Activated CD8-positive, alpha-beta memory T cell treated with anti-CD3 and anti-CD28 coated beads, Interleukin-2, amount 10 ng/mL, durations not matched to agents 7 days and 5 days (primary cell): ENCODE data around the gene WWC1. TPM values are rescaled to one million over a fixed set of nuclear protein-coding genes. Genes with fewer than 3 reads are reported as not detected.

ENCODE experiments used
- ATAC-seq: fragments of 150-1000 bp; cut with Tn5 transposase; one replicate; pipeline ENCODE4 v1.10.0; 2021; ENCODE audit warnings: moderate library complexity
- CTCF ChIA-PET: fragments of 350-600 bp; sonication (Branson Sonifier 250); formaldehyde crosslinking; loops from one replicate; lab custom pipeline; 2021; ENCODE audit warnings: antibody characterized with exemption; lab: Charles Lee
- DNase-seq: peaks from one replicate; pipeline ENCODE4 v3.0.0-alpha.2; 2020
- H3K27ac Mint-ChIP-seq: one replicate; pipeline ENCODE4 v1.8.0; 2021; ENCODE audit warnings: mild to moderate bottlenecking, mixed read lengths
- H3K27me3 Mint-ChIP-seq: one replicate; pipeline ENCODE4 v1.8.0; 2021; ENCODE audit warnings: mixed read lengths
- H3K36me3 Mint-ChIP-seq: one replicate; pipeline ENCODE4 v1.8.0; 2021; ENCODE audit warnings: mild to moderate bottlenecking, mixed read lengths
- H3K4me1 Mint-ChIP-seq: one replicate; pipeline ENCODE4 v1.8.0; 2021; ENCODE audit warnings: mixed read lengths
- H3K4me3 Mint-ChIP-seq: one replicate; pipeline ENCODE4 v1.8.0; 2021; ENCODE audit warnings: mild to moderate bottlenecking, moderate library complexity, mixed read lengths
- H3K9me3 Mint-ChIP-seq: one replicate; pipeline ENCODE4 v1.8.0; 2022; ENCODE audit warnings: low read depth, mixed read lengths
- total RNA-seq, 2 experiments: library from RNA; stranded (reverse); gene quantifications; one replicate each; pipeline ENCODE4 v1.2.3, GENCODE V29; 2021

The WWC1 gene
- total RNA-seq, 2 experiments from 2014 or later, result 0.30 TPM; not detected in 1

DNA sequence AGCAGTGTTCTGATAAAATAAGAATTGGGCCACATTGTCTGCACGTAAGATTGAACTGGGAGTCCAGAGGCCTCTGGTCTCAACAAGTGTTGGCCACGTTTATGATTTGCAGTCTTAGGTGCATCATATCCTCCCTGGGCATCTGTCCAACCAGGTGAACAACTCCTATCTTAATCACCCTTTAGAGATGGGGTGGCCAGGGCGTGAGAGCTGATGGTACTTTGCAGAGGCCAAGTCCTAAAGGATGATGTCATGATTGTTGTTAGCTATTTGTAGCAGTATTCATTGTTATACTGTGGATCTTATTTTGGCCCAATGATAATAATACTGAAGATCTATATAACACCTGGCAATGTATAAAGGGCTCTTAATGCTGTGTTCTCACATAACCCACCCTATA is 121.6 kb downstream of the WWC1 start:
- peaks cover 42% of the 10 kb centered on the region for H3K27me3 Mint-ChIP-seq
- DNase-seq, result no peak
- no peak for ATAC-seq
- no peak overlapping the region for H3K27ac Mint-ChIP-seq
- H3K9me3 Mint-ChIP-seq, result no peaks in the 10 kb centered on the region
- CTCF ChIA-PET, result no interaction called here
- no peak overlapping the region for H3K4me3 Mint-ChIP-seq
- H3K4me1 Mint-ChIP-seq, result peaks cover 21% of the 10 kb centered on the region
- no peaks in the 10 kb centered on the region for H3K36me3 Mint-ChIP-seq

DNA sequence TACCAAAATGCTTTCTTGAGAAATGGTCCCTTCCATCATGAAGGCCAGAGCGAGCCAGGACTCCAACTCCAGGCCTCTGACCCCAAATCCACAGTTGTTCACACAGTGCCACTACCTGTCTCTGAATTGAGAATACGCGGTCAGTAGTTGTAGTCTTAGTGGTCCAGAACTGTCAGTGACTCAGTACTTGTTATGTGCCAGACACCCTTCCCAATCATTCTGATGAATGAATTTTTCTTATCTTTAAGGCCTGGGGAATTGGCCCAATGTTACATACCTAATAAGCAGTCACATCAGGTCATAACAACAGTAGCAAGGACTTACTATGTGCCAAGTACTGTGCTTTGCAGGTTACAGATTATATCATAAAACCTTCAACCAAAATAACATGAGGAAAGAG is 122.2 kb downstream of the WWC1 start:
- H3K36me3 Mint-ChIP-seq, result no peaks in the 10 kb centered on the region
- DNase-seq (no peak), ATAC-seq (no peak)
- H3K4me1 Mint-ChIP-seq, result peaks cover 21% of the 10 kb centered on the region
- CTCF ChIA-PET, result no interaction called here
- H3K9me3 Mint-ChIP-seq, result no peaks in the 10 kb centered on the region
- no peak overlapping the region for H3K27ac Mint-ChIP-seq
- peaks cover 38% of the 10 kb centered on the region for H3K27me3 Mint-ChIP-seq
- H3K4me3 Mint-ChIP-seq, result no peak overlapping the region

DNA sequence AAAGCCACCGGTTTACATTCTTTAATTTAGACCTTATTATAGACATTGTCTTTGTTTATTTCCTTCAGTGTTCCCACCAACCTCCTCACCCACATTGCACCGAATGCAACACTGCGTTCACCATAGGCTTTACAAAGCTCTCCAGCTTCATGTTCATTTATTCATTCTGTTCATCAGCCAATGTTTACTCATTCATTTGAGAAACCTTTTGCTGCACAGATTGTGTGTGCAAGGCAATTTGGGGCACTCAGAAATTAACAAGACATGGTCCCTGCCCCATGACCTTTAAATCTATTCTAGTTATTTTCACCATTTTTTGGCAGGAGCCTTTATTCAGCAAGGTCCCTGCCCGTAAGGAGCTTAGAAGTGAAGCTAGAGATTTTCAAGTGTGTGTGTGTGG is 124.0 kb downstream of the WWC1 start:
- H3K27ac Mint-ChIP-seq, result no peak overlapping the region
- H3K9me3 Mint-ChIP-seq, result no peaks in the 10 kb centered on the region
- H3K36me3 Mint-ChIP-seq, result no peaks in the 10 kb centered on the region
- ATAC-seq (no peak), DNase-seq (no peak)
- CTCF ChIA-PET, result no interaction called here
- peaks cover 26% of the 10 kb centered on the region for H3K27me3 Mint-ChIP-seq
- no peak overlapping the region for H3K4me3 Mint-ChIP-seq
- peaks cover 3% of the 10 kb centered on the region for H3K4me1 Mint-ChIP-seq

DNA sequence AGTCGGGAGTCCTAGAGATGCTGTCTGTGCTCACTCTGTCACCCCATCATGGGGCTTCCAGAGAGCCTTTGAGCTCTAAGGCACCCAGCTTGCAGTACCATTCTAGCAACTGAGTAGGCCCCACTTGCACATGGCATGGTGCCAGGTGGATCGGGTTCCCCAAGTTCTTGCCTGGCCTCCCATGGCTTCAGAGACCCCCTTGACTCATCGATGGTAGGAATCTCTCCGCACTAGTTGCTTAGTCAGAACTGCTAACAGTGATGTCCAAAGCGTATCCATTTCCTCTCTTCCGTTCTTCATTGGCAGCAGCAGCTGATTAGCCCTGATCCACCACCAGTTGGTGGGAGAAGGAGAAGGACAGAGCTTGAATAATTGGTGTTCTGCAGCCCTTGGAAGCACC is 124.5 kb downstream of the WWC1 start:
- peaks cover 26% of the 10 kb centered on the region for H3K27me3 Mint-ChIP-seq
- no peak for ATAC-seq
- no peak for DNase-seq
- peaks cover 2% of the 10 kb centered on the region for H3K4me1 Mint-ChIP-seq
- H3K36me3 Mint-ChIP-seq, result no peaks in the 10 kb centered on the region
- CTCF ChIA-PET, result no interaction called here
- no peak overlapping the region for H3K27ac Mint-ChIP-seq
- H3K4me3 Mint-ChIP-seq, result no peak overlapping the region
- no peaks in the 10 kb centered on the region for H3K9me3 Mint-ChIP-seq

DNA sequence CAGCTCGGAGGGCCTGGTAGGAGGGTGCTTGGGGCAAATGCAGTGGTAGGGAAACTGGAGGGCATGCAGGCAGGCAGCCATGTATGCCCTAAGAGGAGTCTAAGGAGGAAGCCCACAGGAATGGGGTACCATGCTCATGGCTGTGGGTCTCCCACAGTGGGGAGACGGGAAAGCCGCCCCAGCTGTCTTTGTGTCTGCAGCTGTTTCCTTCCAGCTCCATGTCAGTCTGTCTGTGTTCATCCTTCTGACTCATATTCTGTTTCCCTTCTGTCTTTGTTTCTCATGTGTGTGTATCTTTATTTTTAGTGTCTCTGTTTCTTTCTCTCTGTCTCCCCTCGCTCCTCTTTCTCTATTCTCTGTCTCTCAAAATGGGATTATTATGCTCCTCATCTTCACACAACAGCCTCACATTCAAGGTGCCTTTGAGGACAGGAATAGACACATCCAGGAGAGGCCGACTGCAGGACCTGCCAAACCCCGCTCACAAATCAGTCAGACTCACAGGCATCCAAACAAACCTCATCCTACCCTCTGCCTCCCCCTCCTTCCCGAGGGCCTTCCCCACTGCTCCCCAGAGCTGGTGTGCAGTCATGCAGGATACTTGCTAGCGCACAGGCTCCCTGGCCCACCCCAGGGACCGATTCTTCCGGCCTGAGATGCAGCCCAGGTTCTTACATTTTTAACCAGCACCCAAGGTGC is 126.4 kb downstream of the WWC1 start:
- DNase-seq (no peak), ATAC-seq (no peak)
- H3K27ac Mint-ChIP-seq, result no peak overlapping the region
- CTCF ChIA-PET, result no interaction called here
- H3K9me3 Mint-ChIP-seq, result no peaks in the 10 kb centered on the region
- H3K36me3 Mint-ChIP-seq, result no peaks in the 10 kb centered on the region
- no peak overlapping the region for H3K4me3 Mint-ChIP-seq
- no peaks in the 10 kb centered on the region for H3K4me1 Mint-ChIP-seq
- H3K27me3 Mint-ChIP-seq, result peaks cover 12% of the 10 kb centered on the region

DNA sequence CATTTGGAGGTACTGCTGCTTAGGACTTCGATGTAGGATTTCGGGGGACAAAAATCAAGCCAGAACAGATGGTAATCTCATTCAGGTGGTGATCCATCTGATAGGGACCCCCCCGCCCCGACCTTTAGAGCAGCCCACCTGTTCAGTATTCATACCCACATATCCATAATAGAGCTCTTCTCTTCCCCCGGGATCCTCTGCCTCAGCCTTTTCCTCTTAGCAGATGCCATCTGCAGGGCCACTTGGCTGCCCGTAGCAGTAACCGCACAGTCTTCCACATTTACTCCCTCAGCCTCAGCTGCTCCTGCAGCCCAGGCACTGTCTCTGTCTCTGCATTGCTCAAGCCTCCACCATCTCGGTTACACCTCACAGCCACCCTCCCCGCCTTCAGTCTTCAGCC is 129.0 kb downstream of the WWC1 start:
- no peaks in the 10 kb centered on the region for H3K36me3 Mint-ChIP-seq
- CTCF ChIA-PET, result no interaction called here
- no peaks in the 10 kb centered on the region for H3K27me3 Mint-ChIP-seq
- no peaks in the 10 kb centered on the region for H3K4me1 Mint-ChIP-seq
- H3K27ac Mint-ChIP-seq, result no peak overlapping the region
- no peaks in the 10 kb centered on the region for H3K9me3 Mint-ChIP-seq
- H3K4me3 Mint-ChIP-seq, result no peak overlapping the region
- no peak for DNase-seq
- ATAC-seq, result no peak

DNA sequence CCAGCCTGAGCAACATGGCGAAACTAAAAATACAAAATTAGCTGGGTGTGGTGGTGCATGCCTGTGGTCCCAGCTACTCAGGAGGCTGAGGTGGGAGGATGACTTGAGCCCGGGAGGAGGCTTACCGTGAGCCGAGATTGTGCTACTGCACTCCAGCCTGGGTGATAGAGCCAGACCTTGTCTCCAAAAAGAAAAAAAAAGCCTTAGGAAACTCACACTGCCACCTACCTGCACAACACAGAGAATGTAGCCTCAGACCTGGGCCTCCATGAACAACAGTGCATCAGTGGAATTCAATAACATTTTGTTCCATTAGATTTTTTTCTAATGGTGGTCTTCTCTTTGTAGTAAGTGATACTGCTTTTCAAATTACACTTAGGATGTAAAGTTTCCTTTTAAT is 131.0 kb downstream of the WWC1 start:
- H3K4me1 Mint-ChIP-seq, result no peaks in the 10 kb centered on the region
- no peaks in the 10 kb centered on the region for H3K36me3 Mint-ChIP-seq
- CTCF ChIA-PET, result interaction anchor here (0.7 kb wide), 1 partner anchor 690 kb away, joined by 4 read pairs; no protein-coding TSS in a partner anchor
- H3K27ac Mint-ChIP-seq, result no peak overlapping the region
- DNase-seq (no peak), ATAC-seq (no peak)
- H3K27me3 Mint-ChIP-seq, result no peaks in the 10 kb centered on the region
- H3K9me3 Mint-ChIP-seq, result no peaks in the 10 kb centered on the region
- H3K4me3 Mint-ChIP-seq, result no peak overlapping the region

DNA sequence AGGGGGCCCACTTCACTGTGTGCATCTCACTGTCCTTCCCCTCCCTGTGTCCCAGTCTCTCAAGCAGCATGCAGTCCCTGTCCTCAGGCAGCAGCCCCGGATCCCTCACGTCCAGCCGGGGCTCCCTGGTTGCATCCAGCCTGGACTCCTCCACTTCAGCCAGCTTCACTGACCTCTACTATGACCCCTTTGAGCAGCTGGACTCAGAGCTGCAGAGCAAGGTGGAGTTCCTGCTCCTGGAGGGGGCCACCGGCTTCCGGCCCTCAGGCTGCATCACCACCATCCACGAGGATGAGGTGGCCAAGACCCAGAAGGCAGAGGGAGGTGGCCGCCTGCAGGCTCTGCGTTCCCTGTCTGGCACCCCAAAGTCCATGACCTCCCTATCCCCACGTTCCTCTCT is 132.0 kb downstream of the WWC1 start:
- CTCF ChIA-PET, result no interaction called here

DNA sequence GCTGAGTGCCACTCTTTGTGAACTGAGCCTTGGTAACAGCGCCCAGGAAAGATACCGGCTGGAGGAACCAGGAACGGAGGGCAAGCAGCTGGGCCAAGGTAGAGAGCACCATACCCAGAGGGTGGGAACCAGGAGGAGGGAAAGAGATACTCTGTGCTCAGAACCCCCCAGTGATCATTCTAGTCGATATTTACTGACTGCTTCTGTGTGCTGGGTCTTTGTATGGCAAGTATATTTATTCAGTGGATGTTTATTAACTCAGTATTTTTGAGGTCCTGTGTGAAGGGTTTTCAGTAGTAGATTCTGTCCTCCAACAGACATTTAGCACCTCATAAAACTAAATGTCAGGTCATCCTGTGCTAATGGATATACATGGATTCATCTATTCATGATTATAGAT is 132.5 kb downstream of the WWC1 start:
- H3K36me3 Mint-ChIP-seq, result no peaks in the 10 kb centered on the region

More for the DNA sequence above, 132.0 kb downstream of the WWC1 start:
- H3K4me3 Mint-ChIP-seq, result no peak overlapping the region
- DNase-seq (no peak), ATAC-seq (no peak)
- no peaks in the 10 kb centered on the region for H3K4me1 Mint-ChIP-seq
- H3K9me3 Mint-ChIP-seq, result no peaks in the 10 kb centered on the region
- no peaks in the 10 kb centered on the region for H3K36me3 Mint-ChIP-seq
- no peak overlapping the region for H3K27ac Mint-ChIP-seq
- no peaks in the 10 kb centered on the region for H3K27me3 Mint-ChIP-seq

DNA sequence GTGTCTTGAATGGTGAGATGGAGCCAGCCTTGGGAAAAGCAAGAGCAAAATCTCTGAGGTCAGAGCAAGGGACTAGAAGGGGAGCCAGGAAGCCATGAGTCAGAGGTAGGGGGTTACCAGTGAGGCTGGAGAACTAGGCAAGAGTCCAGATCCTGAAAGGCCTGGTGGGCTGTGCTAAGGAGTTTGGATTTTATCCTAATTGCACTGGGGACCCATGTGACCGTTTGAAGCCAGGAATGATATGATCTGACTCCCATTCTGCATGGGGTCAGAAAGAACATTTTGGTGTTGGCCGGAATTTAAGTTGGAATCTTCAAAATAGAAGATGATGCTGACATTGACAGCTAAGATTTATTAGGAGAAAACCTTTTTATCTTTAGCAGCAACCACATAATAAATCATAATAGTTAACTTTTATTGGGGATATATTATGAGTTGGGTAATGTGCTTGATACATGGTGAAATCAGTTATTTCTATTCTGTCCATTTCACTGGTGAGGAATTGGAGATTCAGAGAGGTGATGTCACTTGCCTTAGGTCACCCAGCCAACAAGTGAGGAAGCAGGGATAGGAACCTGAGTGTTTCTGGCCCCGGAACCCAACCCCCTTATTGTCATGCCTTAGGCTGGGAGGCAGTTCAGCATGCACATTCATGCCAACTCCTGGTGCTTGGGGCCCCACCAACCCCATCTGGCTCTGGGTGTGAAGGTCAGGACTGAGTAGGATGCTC is 133.3 kb downstream of the WWC1 start:
- DNase-seq, result no peak
- Mint-ChIP-seq H3K4me3 (no peak overlapping the region), H3K4me1 (no peaks in the 10 kb centered on the region), H3K27me3 (no peaks in the 10 kb centered on the region), H3K9me3 (no peaks in the 10 kb centered on the region), H3K36me3 (no peaks in the 10 kb centered on the region), H3K27ac (no peak overlapping the region)
- ATAC-seq, result no peak
- CTCF ChIA-PET, result no interaction called here

More for the DNA sequence above, 132.5 kb downstream of the WWC1 start:
- Mint-ChIP-seq H3K9me3 (no peaks in the 10 kb centered on the region), H3K4me1 (no peaks in the 10 kb centered on the region), H3K27ac (no peak overlapping the region), H3K27me3 (no peaks in the 10 kb centered on the region), H3K4me3 (no peak overlapping the region)
- ATAC-seq, result no peak
- no peak for DNase-seq
- CTCF ChIA-PET, result no interaction called here

DNA sequence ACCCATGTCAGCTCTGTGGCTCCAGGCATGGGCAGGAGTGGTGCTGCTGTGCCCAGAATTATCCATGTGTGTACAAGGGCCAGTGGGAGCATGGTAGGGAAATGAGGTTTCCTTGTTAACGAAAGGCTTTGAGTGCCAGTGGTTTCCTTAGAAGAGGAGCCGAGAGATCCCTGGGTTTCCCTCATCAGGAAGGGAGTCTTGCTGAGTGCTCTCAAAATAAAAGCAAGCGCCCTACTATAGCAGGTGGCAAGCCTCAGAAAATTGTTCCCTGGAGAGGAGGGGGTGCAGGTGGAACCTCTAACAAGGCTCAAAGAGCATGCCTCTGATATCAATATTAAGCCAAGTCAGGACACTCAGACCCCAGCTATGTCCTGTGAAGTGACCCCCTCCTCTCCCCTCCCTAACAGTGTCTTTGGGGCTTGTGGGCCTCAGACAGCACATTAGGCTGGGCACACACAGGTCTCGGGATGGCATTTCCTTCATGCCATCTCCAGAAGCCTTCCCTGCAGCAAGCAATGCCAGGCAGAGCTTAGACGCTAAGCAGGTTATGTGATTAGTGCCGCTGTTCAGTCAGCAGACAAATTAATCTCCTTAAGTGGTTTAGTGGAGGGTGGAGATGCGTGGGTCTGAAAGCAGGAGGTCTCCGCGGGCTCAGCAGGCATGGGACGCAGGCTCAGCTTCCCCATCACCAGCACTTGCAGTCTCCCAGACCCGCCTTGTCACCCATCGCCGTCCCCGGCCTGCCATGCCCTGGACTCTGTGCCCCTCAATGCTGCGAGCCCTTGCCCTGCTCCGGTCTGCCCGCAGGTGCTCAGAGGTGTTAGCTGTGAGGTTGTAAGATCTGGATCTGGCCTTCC is 134.8 kb downstream of the WWC1 start:
- CTCF ChIA-PET, result no interaction called here
- ATAC-seq, result no peak
- no peaks in the 10 kb centered on the region for H3K27me3 Mint-ChIP-seq

DNA sequence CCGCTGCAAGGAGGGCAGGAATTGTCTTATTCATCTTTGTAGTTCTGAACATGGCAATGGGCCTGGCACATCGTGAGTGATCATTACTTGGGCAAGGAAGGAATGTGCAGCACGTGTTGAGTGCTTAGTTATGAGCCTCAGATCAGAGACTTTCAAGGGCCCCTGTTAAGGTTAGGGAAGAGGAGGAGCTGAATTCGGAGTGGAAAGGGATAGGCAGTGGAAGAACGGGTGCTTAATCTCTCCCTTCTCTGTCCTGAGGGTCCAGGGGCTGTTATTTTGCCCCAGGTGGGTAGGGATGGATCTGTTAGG is 135.4 kb downstream of the WWC1 start:
- CTCF ChIA-PET, result no interaction called here

More for the DNA sequence above, 134.8 kb downstream of the WWC1 start:
- no peaks in the 10 kb centered on the region for H3K36me3 Mint-ChIP-seq
- H3K27ac Mint-ChIP-seq, result no peak overlapping the region
- H3K4me3 Mint-ChIP-seq, result no peak overlapping the region
- no peaks in the 10 kb centered on the region for H3K9me3 Mint-ChIP-seq
- no peak for DNase-seq
- no peaks in the 10 kb centered on the region for H3K4me1 Mint-ChIP-seq

DNA sequence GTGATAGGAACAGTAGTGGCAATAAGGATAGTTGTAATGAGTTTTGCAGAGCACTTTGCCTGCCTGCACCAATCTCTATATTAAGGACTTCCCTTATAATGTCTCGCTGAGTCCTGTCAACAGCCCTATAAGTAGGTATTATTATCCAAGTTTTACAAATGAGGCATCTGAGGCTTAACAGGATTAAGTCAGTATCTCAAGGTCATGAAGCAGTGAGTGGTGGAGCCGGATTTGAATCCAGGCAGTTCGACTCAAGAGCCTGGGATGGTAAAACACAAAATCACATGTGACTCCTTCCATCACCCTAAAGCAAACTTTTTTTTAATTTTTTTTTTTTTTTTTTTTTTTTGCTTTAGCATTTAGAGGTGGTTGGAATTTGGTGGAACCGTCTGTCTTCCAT is 135.8 kb downstream of the WWC1 start:
- CTCF ChIA-PET, result no interaction called here
- Mint-ChIP-seq H3K9me3 (no peaks in the 10 kb centered on the region), H3K27me3 (no peaks in the 10 kb centered on the region), H3K4me1 (no peaks in the 10 kb centered on the region), H3K36me3 (no peaks in the 10 kb centered on the region), H3K27ac (no peak overlapping the region), H3K4me3 (no peak overlapping the region)
- DNase-seq (no peak), ATAC-seq (no peak)

More for the DNA sequence above, 135.4 kb downstream of the WWC1 start:
- H3K4me3 Mint-ChIP-seq, result no peak overlapping the region
- no peaks in the 10 kb centered on the region for H3K9me3 Mint-ChIP-seq
- no peaks in the 10 kb centered on the region for H3K4me1 Mint-ChIP-seq
- H3K36me3 Mint-ChIP-seq, result no peaks in the 10 kb centered on the region
- H3K27me3 Mint-ChIP-seq, result no peaks in the 10 kb centered on the region
- ATAC-seq, result no peak
- no peak for DNase-seq
- H3K27ac Mint-ChIP-seq, result no peak overlapping the region

DNA sequence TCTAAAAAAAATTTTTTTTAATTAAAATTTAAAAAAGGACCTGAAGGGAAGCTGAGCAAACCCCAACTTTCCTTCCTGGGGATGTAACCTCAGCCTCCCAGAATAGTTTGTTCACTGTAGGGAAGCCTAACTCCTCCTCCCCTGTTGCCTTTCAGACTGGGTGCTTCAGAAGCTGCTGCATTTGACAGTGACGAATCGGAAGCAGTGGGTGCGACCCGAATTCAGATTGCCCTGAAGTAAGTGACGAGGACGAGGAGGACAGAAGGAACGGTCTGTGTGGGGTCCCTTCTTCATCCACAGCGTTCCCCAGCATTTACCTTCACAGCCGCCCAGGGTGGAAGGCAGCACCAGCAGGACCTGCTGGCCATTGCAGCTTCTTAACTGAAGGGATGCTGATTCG is 137.1 kb downstream of the WWC1 start:
- Mint-ChIP-seq H3K4me3 (no peak overlapping the region), H3K4me1 (no peaks in the 10 kb centered on the region), H3K27me3 (peaks cover 4% of the 10 kb centered on the region), H3K9me3 (no peaks in the 10 kb centered on the region), H3K36me3 (no peaks in the 10 kb centered on the region), H3K27ac (no peak overlapping the region)
- CTCF ChIA-PET, result no interaction called here
- no peak for DNase-seq
- no peak for ATAC-seq
